Prostate gland (tissue), 2 donors: Measurements from ENCODE around the gene TPRN. TPM values are rescaled to one million over a fixed set of nuclear protein-coding genes. Genes with fewer than 3 reads are reported as not detected.

Experiments used
- DNase-seq: peaks from one replicate; pipeline ENCODE4 v3.0.0-alpha.2; 2019; ENCODE audit warnings: low spot score
- H3K27ac ChIP-seq, 2 donors: fragments of 200-600 bp; sonication (generic); 2 replicates each; pipeline ENCODE4 v1.5.1; 2017 to 2019
- H3K27me3 ChIP-seq: fragments of 200-600 bp; sonication (generic); replicated peaks from 2 replicates; pipeline ENCODE4 v1.5.1; 2019; ENCODE audit not compliant: insufficient read depth
- H3K36me3 ChIP-seq, 2 donors: fragments of 200-600 bp; sonication (generic); 1 replicate in 1 of 2; 2 replicates in 1 of 2; pipeline versions ENCODE4 v1.5.1 to v1.8.1; 2017 to 2019
- H3K4me1 ChIP-seq: fragments of 200-600 bp; sonication (generic); replicated peaks from 2 replicates; pipeline ENCODE4 v1.5.1; 2019
- H3K4me3 ChIP-seq, 2 donors: fragments of 200-600 bp; sonication (generic); 2 replicates each; pipeline ENCODE4 v1.5.1; 2017 to 2019
- H3K9me3 ChIP-seq: fragments of 200-600 bp; sonication (generic); 2 replicates; pipeline ENCODE4 v1.5.1; 2017
- POLR2A ChIP-seq: fragments of 450-650 bp; IDR thresholded peaks from one replicate; pipeline ENCODE4 v1.6.1; 2016; ENCODE audit warnings: antibody characterized with exemption, mild to moderate bottlenecking
- POLR2AphosphoS5 ChIP-seq: sonication (generic); formaldehyde crosslinking; IDR thresholded peaks from one replicate; pipeline ENCODE4 v1.6.1; 2017; ENCODE audit warnings: antibody characterized with exemption
- WGBS: methylation state at CpG from one replicate; pipeline ENCODE4 v1.1.5; 2018; 5-methylcytosine and 5-hydroxymethylcytosine counted together
- intact Hi-C: fragments of 100-400 bp; cut with DNase I; formaldehyde crosslinking; loops from one replicate; pipeline ENCODE4 v1.14.2; 2022
- total RNA-seq, 2 donors: library from RNA; depleted of rRNA; stranded (reverse); fragments of >200 nt; gene quantifications; one replicate each; pipeline ENCODE4 v1.1.0, GENCODE V29; 2016
- TF ChIP-seq, protein P1 (sequence below), 4 experiments: fragments of 200-600 bp in 2 of 4; fragments of 450-650 bp in 2 of 4; sonication (generic) in 2 of 4; IDR thresholded peaks; 1 replicate in 3 of 4; 2 replicates in 1 of 4; pipeline ENCODE4 v1.5.1; 2016 to 2019; ENCODE audit warnings: antibody characterized with exemption in 4 of 4, mild to moderate bottlenecking in 2 of 4, moderate library complexity in 2 of 4

Gene TPRN
- total RNA-seq, 2 donors from 2014 or later, result 26.1 to 30.4 TPM

GRCh38 chr9:137232101-137232500 is 31.6 kb upstream of the TPRN start:
- Histone ChIP-seq H3K4me3 (no peak overlapping the region), H3K36me3 (no peaks in the 10 kb centered on the region), H3K9me3 (no peaks in the 10 kb centered on the region), H3K27me3 (peaks cover 4% of the 10 kb centered on the region), H3K27ac (no peak overlapping the region), H3K4me1 (peaks cover 16% of the 10 kb centered on the region)
- 78% methylated on average over 10 of the region's 10 CpGs for whole genome bisulfite sequencing
- intact Hi-C loops, result no loop called here
- TF ChIP-seq, protein P1, sequence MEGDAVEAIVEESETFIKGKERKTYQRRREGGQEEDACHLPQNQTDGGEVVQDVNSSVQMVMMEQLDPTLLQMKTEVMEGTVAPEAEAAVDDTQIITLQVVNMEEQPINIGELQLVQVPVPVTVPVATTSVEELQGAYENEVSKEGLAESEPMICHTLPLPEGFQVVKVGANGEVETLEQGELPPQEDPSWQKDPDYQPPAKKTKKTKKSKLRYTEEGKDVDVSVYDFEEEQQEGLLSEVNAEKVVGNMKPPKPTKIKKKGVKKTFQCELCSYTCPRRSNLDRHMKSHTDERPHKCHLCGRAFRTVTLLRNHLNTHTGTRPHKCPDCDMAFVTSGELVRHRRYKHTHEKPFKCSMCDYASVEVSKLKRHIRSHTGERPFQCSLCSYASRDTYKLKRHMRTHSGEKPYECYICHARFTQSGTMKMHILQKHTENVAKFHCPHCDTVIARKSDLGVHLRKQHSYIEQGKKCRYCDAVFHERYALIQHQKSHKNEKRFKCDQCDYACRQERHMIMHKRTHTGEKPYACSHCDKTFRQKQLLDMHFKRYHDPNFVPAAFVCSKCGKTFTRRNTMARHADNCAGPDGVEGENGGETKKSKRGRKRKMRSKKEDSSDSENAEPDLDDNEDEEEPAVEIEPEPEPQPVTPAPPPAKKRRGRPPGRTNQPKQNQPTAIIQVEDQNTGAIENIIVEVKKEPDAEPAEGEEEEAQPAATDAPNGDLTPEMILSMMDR (IDR thresholded peaks at IDR 0.05), result no peak
- TF ChIP-seq POLR2AphosphoS5 (no peak), POLR2A (no peak)
- DNase-seq, result no peak

DNA sequence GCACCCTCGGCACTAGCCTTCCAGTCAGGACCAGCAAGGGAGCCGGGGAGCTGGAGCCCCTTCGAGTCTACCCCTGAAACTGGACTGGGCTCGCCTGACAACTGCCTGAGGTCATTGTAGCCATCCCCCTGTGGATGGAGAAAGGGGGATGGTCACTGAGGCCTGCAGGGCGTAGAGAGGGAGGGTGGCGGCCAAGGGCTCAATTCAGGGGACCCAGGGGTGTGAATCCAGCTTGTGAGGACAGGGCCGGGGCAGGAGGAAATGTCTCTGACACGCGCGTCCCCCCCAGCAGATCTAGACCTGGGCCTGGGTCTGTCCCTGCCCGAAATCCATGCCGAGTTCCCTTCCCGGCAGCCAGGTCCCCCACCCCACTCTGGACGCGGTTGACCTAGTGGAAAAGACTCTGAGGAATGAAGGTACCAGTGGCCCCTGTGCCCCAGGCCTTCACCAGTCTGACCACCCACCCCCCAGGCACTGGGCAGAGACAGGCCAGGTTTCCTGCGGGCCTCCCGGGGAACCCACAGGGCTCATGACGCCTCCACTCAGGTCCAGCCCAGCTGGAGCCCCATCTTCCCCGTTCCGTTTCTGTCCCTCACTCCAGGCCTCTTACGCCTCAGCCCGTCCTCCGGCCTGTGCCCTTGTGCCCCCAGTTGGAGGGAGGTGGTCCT is 31.0 kb upstream of the TPRN start:
- Histone ChIP-seq H3K4me3 (no peak overlapping the region), H3K27me3 (peaks cover 4% of the 10 kb centered on the region), H3K27ac (no peak overlapping the region), H3K4me1 (peaks cover 10% of the 10 kb centered on the region), H3K9me3 (no peaks in the 10 kb centered on the region), H3K36me3 (no peaks in the 10 kb centered on the region)
- TF ChIP-seq POLR2AphosphoS5, result no peak
- TF ChIP-seq, protein P1 (IDR thresholded peaks at IDR 0.05), result no peak
- no peak for TF ChIP-seq POLR2A
- no peak for DNase-seq
- WGBS, result 86% methylated on average over 23 of the region's 23 CpGs
- intact Hi-C loops, result no loop called here

GRCh38 chr9:137230705-137231371 is 30.3 kb upstream of the TPRN start, which contains the start of gene SLC34A3:
SLC34A3 (plus strand) TSS chr9:137230901; CDS start chr9:137231703, 802 bp downstream.
- no peak within 1 kb of the TSS for H3K4me3 ChIP-seq
- H3K4me1 ChIP-seq, result peaks cover 4% of the 10 kb centered on the region
- no peaks in the 10 kb centered on the region for H3K36me3 ChIP-seq
- H3K9me3 ChIP-seq, result no peaks in the 10 kb centered on the region
- WGBS, result 73% methylated on average over 14 of the region's 14 CpGs
- DNase-seq, result no peak
- intact Hi-C loops, result no loop called here
- no peak within 1 kb of the TSS for H3K27ac ChIP-seq
- peaks cover 4% of the 10 kb centered on the region for H3K27me3 ChIP-seq
- TF ChIP-seq POLR2AphosphoS5 (no peak), POLR2A (no peak)
- TF ChIP-seq, protein P1 (IDR thresholded peaks at IDR 0.05), result no peak

DNA sequence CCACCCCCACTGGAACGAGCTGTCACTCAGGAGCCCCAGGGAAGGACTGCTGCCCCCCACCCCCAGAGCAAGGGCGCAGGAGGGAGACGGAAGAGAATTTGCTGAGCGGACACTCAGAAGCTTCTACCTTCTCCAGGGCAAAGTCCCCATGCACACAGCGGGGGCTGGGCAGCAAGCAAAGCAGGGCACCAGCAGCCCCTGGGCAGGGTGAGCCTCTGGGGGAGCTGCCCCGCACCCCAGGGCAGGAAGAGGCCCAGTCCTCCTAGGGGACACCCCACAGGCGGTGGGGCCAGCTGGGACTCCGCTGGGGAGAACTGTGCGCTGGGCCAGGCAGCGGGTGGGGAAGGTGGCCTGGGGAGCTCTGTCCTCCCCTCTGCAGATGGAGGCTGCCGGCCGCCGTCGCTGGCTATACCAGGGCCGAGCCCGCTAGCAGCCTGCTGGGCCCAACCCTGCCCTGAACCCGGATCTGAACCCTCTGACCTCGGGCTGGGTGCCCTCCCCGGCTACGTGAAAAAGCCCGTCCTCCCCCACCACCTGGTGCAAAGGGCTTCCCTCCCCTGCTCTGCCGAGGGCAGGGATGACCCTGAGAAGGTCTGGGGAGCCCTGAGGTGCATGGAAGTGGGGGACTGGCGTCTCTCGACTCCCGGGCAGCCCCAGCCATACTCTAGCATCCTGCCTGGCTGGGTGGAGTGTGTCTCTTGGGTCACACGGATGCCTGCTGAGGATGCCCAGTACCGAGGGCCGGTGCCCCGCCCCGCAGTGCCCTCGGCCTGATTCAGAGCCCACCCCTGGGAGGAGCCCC is 29.6 kb upstream of the TPRN start:
- H3K36me3 ChIP-seq, result no peaks in the 10 kb centered on the region
- H3K27me3 ChIP-seq, result peaks cover 4% of the 10 kb centered on the region
- no peak overlapping the region for H3K27ac ChIP-seq

More for the DNA sequence above, 29.6 kb upstream of the TPRN start:
- Histone ChIP-seq H3K4me1 (peaks cover 4% of the 10 kb centered on the region), H3K9me3 (no peaks in the 10 kb centered on the region), H3K4me3 (no peak overlapping the region)
- intact Hi-C loops, result loop anchor here (5.0 kb wide), 1 partner anchor 113 kb away; no protein-coding TSS in a partner anchor
- no peak for DNase-seq
- WGBS, result 64% methylated on average over 23 of the region's 31 CpGs
- no peak for TF ChIP-seq POLR2A
- TF ChIP-seq POLR2AphosphoS5, result no peak
- TF ChIP-seq, protein P1 (IDR thresholded peaks at IDR 0.05), result no peak
